HG02973 (cell line): ENCODE measurements around the gene CREBL2.
"Not testable (repeated sequence)": the region's sequence is repeated elsewhere in the genome, so short reads cannot be mapped to it uniquely, and the experiment has no call there.

Experiments
- ATAC-seq: cut with Tn5 transposase; IDR thresholded peaks from one replicate; pipeline ENCODE4 v1.9.1; 2021; ENCODE audit warnings: moderate library complexity; ENCODE audit not compliant: unreplicated experiment

Gene CREBL2

GRCh38 chr12:12630850-12631249, 19.2 kb downstream of the CREBL2 start:
- ATAC-seq = no peak

- ATAC-seq = no peak
Observed at GRCh38 chr12:12635651-12636050, 24.0 kb downstream of the CREBL2 start.

- ATAC-seq = peak; percentile 54
Observed at GRCh38 chr12:12636641-12637040, 25.0 kb downstream of the CREBL2 start.

- not testable (repeated sequence) for ATAC-seq
Observed at GRCh38 chr12:12639995-12640394, 28.3 kb downstream of the CREBL2 start.

GRCh38 chr12:12641650-12642049, 30.0 kb downstream of the CREBL2 start:
- no peak for ATAC-seq

- no peak for ATAC-seq
Observed at GRCh38 chr12:12642916-12643315, 31.2 kb downstream of the CREBL2 start.

GRCh38 chr12:12645485-12645884, 33.8 kb downstream of the CREBL2 start:
- ATAC-seq = peak; percentile 42

- ATAC-seq = peak; percentile 56
Observed at GRCh38 chr12:12645968-12646367, 34.3 kb downstream of the CREBL2 start.

- no peak for ATAC-seq
Observed at GRCh38 chr12:12646483-12647072, 34.9 kb downstream of the CREBL2 start.

- no peak for ATAC-seq
Observed at GRCh38 chr12:12648284-12648683, 36.6 kb downstream of the CREBL2 start.

- ATAC-seq = no peak
Observed at GRCh38 chr12:12648951-12649650, 37.4 kb downstream of the CREBL2 start.

GRCh38 chr12:12651752-12652151, 40.1 kb downstream of the CREBL2 start:
- ATAC-seq = no peak

- ATAC-seq = not testable (repeated sequence)
Observed at GRCh38 chr12:12652704-12653103, 41.0 kb downstream of the CREBL2 start.

GRCh38 chr12:12653922-12654321, 42.2 kb downstream of the CREBL2 start:
- no peak for ATAC-seq

GRCh38 chr12:12654691-12655460, 43.2 kb downstream of the CREBL2 start:
- ATAC-seq = no peak

GRCh38 chr12:12660201-12660600, 48.5 kb downstream of the CREBL2 start:
- ATAC-seq = no peak

- ATAC-seq = no peak
Observed at GRCh38 chr12:12661086-12661856, 49.6 kb downstream of the CREBL2 start.

GRCh38 chr12:12663644-12664294, 52.1 kb downstream of the CREBL2 start:
- no peak for ATAC-seq

- no peak for ATAC-seq
Observed at GRCh38 chr12:12665194-12665593, 53.5 kb downstream of the CREBL2 start.

- ATAC-seq = no peak
Observed at GRCh38 chr12:12668005-12668404, 56.3 kb downstream of the CREBL2 start.

GRCh38 chr12:12669020-12669419, 57.3 kb downstream of the CREBL2 start:
- ATAC-seq = no peak
